Measurements from ENCODE around the gene KCNIP2. TPM values are rescaled to one million over a fixed set of nuclear protein-coding genes. Genes with fewer than 3 reads are reported as not detected.

The KCNIP2 gene
- total RNA-seq = 3.2 and 3.5 TPM in 2 replicates
- long read RNA-seq, partial matches to known transcripts = 0 of 1 reads
- long read RNA-seq, other reads (novel, unspliced or antisense) = 1 of 1 reads

DNA sequence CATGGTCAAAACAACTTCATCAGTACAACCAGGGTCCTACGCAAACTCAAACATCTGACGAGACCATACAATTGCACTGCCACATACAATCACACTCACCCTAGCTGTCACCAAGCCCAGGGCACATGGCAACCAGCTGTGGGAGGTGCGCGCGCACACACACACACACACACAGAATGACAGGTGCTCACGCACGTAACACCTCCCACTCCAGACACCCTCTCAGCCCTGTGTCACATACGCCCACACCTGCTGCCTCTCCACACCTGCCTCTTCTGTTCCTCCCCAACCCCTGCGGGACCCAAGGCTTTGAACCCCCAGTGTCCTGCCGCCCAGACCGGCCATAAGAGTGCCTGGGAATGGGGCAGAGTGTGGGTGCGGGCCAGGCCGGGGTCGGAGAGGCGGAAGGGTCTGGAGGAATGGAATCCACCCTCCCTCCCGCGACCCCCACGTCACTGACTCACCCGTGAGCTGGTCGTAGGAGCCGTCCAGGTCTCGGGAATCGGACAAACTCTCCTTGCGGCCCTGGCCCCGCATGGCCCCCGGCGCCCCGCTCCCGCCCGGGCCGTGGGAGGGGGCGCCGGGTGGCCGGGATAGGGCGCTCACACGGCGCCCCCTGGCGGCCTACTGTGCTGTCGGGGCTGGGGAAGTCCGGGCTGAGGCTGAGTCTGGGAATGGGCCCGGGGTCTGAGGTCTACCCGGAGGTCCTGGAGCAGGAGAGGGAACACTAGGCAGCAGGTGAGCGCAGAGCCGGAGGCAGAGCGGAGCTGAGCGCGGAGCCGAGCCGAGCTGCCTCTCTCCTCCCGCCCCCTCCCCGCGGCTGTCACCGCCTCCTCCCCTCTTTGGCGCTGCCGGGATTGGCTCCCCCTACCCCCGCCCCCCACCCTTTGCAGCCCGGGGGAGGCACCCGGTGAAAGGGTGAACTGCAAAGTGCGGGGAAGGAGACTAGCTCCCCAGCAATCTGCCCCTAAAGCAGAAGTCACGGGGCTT, at the start of gene KCNIP2:
Gene KCNIP2, minus strand, starts transcription at position 769 of the 990 bp plus-strand sequence. Its CDS starts 232 bp downstream, at position 537.
- H3K27me3 Mint-ChIP-seq (ENCODE audit: unreplicated experiment) = peaks cover 4% of the 10 kb centered on the region
- TF ChIP-seq, protein P1, sequence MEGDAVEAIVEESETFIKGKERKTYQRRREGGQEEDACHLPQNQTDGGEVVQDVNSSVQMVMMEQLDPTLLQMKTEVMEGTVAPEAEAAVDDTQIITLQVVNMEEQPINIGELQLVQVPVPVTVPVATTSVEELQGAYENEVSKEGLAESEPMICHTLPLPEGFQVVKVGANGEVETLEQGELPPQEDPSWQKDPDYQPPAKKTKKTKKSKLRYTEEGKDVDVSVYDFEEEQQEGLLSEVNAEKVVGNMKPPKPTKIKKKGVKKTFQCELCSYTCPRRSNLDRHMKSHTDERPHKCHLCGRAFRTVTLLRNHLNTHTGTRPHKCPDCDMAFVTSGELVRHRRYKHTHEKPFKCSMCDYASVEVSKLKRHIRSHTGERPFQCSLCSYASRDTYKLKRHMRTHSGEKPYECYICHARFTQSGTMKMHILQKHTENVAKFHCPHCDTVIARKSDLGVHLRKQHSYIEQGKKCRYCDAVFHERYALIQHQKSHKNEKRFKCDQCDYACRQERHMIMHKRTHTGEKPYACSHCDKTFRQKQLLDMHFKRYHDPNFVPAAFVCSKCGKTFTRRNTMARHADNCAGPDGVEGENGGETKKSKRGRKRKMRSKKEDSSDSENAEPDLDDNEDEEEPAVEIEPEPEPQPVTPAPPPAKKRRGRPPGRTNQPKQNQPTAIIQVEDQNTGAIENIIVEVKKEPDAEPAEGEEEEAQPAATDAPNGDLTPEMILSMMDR (IDR thresholded peaks at IDR 0.05) = peak; percentile 60
- no peak within 1 kb of the TSS for H3K27ac Mint-ChIP-seq (ENCODE audit: unreplicated experiment)
- H3K36me3 Mint-ChIP-seq (ENCODE audit: unreplicated experiment) = peaks cover 13% of the 10 kb centered on the region
- H3K4me3 Mint-ChIP-seq (ENCODE audit: unreplicated experiment) = peak within 1 kb of the TSS; percentile 42
- H3K9me3 Mint-ChIP-seq (ENCODE audit: unreplicated experiment) = no peaks in the 10 kb centered on the region
- DNase-seq (ENCODE audit: extremely low spot score, unreplicated experiment) = no peak
- H3K4me1 Mint-ChIP-seq (ENCODE audit: unreplicated experiment) = peaks cover 26% of the 10 kb centered on the region

DNA sequence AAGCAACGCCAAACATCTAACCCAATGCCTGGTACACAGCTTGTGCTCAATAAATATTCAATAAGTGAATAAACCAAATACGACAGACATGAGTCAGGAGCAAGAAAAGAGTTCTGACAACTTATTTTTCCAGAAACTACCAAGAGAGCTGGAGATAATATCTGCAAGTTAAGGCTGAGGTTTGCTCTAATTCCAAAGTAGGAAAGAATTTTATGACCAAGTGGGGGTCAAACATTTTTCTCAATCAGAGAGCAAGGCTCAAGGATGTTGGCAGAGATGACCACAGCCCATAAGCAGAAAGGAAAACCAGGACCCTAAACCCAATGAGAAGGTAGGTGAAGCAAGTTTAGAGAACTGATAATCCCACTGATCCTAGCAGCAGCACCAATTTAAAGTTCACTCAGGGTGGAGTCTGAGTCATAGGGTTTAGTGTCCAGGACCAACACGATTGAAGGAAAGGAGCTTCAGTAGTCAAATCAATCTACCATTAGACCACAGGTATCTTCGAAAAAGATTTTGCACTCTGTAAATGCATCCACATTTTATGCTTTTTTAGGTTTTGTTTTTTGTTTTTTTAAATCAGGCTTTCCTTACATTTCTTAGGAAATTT, 49.3 kb upstream of the KCNIP2 start:
- peaks cover 5% of the 10 kb centered on the region for H3K4me1 Mint-ChIP-seq (ENCODE audit: unreplicated experiment)
- H3K4me3 Mint-ChIP-seq (ENCODE audit: unreplicated experiment) = no peak overlapping the region
- DNase-seq (ENCODE audit: extremely low spot score, unreplicated experiment) = no peak

DNA sequence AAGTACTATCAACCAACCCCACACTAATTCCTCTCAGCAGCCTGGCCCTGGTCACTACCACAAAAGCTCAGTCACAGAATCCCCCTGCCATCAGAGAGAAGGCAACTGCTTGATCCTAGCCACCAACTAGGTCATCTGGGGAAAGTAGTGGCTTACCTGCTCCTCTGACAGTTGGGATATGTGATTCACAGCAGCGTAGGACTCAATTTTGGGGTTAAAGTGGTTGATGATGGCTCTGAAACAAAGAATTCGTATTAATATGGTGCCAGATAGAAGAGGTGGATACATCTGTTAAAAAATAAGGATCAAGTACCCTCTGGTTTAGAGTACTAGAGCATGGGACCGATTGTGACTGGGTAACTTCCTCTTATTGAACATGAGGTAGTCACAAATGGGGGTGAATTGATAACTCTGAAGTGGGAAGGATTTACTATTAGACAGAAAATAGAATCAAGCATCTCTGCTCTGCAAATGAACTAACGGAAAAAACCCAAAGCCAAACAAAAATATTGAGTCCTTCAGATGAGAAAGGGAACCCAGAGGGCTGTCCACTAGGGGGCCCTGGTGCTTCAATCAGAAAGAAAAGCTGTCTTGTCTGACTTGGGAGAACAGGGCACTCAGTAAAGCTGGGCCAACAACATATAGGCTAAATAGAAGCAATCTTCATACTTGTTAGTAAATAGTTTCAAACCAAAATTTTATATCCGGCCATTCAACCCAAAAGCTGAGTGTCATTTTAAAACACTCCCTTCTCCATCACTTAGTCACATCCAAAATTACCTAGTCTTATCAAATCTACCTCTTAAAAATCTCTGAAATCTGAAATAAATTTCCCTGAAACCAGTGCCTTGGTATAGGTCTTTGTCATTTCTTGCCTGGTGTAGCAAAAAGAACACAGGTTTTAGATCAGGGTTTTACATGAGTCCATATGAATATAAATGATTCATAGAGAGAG, 45.9 kb upstream of the KCNIP2 start:
- Mint-ChIP-seq H3K27me3 (ENCODE audit: unreplicated experiment) (no peaks in the 10 kb centered on the region), H3K27ac (ENCODE audit: unreplicated experiment) (peak overlapping the region; percentile 53), H3K9me3 (ENCODE audit: unreplicated experiment) (no peaks in the 10 kb centered on the region), H3K4me3 (ENCODE audit: unreplicated experiment) (no peak overlapping the region), H3K36me3 (ENCODE audit: unreplicated experiment) (peaks cover 11% of the 10 kb centered on the region), H3K4me1 (ENCODE audit: unreplicated experiment) (peaks cover 2% of the 10 kb centered on the region)
- peak; percentile 88 for DNase-seq (ENCODE audit: extremely low spot score, unreplicated experiment)
- TF ChIP-seq, protein P1 (IDR thresholded peaks at IDR 0.05) = peak; percentile 87

More for the DNA sequence above, 49.3 kb upstream of the KCNIP2 start:
- H3K27me3 Mint-ChIP-seq (ENCODE audit: unreplicated experiment) = no peaks in the 10 kb centered on the region
- H3K9me3 Mint-ChIP-seq (ENCODE audit: unreplicated experiment) = no peaks in the 10 kb centered on the region
- TF ChIP-seq, protein P1 (IDR thresholded peaks at IDR 0.05) = no peak
- no peak overlapping the region for H3K27ac Mint-ChIP-seq (ENCODE audit: unreplicated experiment)
- H3K36me3 Mint-ChIP-seq (ENCODE audit: unreplicated experiment) = peaks cover 2% of the 10 kb centered on the region

DNA sequence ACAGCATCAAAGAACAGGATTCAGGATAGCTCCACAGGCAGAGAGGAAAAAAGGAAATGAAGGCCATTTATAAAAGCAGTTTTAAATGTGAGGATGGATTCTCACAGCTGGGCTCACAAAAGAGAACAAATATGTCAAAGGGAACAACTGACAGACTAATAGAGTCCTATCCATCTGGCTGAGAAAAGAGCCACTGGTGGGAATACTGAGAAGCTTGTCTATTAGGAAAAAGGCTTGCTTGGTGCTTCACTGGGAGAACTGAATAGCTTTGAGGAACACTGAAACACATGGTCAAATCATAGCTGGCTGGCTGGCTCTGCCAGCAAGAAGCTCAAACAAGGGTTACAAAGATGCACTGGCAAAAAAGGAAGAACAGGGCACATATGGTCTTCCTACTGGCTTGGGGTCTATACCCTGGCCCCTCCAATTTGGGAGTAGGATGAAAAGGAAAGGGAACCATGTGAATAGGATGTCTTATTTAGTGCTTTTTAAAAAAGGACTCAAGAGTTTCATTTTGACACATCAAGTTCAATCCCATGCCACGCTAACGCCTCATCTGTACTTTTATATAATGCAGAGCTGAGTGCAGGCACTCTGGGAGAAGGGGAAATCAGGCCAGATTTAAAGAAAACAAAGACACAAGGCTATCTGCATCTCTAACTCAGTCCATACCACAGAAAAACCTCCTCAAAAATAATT, 44.8 kb upstream of the KCNIP2 start:
- peaks cover under 1% of the 10 kb centered on the region for H3K4me1 Mint-ChIP-seq (ENCODE audit: unreplicated experiment)
- no peak for DNase-seq (ENCODE audit: extremely low spot score, unreplicated experiment)
- no peaks in the 10 kb centered on the region for H3K9me3 Mint-ChIP-seq (ENCODE audit: unreplicated experiment)
- TF ChIP-seq, protein P1 (IDR thresholded peaks at IDR 0.05) = no peak
- H3K27ac Mint-ChIP-seq (ENCODE audit: unreplicated experiment) = no peak overlapping the region
- no peaks in the 10 kb centered on the region for H3K27me3 Mint-ChIP-seq (ENCODE audit: unreplicated experiment)
- H3K36me3 Mint-ChIP-seq (ENCODE audit: unreplicated experiment) = peaks cover 11% of the 10 kb centered on the region
- H3K4me3 Mint-ChIP-seq (ENCODE audit: unreplicated experiment) = no peak overlapping the region
